Suprapubic skin (tissue), 4 donors: ENCODE data around the gene TCEAL3. TPM values are rescaled to one million over a fixed set of nuclear protein-coding genes. Genes with fewer than 3 reads are reported as not detected.
A peak's percentile ranks its signal among the peaks of the same experiment; 100 is the strongest.
"Not testable (repeated sequence)": the region's sequence is repeated elsewhere in the genome, so short reads cannot be mapped to it uniquely, and the experiment has no call there.

Experiments
- DNase-seq, 2 donors: peaks; one replicate each; pipeline ENCODE4 v3.0.0-alpha.2; 2019; ENCODE audit warnings: low spot score in 2 of 2
- H3K27ac ChIP-seq: fragments of 200-600 bp; sonication (generic); one replicate; pipeline ENCODE4 v1.5.1; 2019
- H3K27me3 ChIP-seq: fragments of 200-600 bp; sonication (generic); one replicate; pipeline ENCODE4 v1.5.1; 2019
- H3K36me3 ChIP-seq: fragments of 200-600 bp; sonication (generic); one replicate; pipeline ENCODE4 v1.5.1; 2019
- H3K4me1 ChIP-seq: fragments of 200-600 bp; sonication (generic); one replicate; pipeline ENCODE4 v1.5.1; 2019
- H3K4me3 ChIP-seq: fragments of 200-600 bp; sonication (generic); one replicate; pipeline ENCODE4 v1.5.1; 2019; ENCODE audit warnings: mild to moderate bottlenecking
- H3K9me3 ChIP-seq: fragments of 200-600 bp; sonication (generic); one replicate; pipeline ENCODE4 v1.5.1; 2019
- CTCF ChIP-seq, 2 donors: fragments of 200-600 bp in 1 of 2; fragments of 450-650 bp in 1 of 2; sonication (generic) in 1 of 2; IDR thresholded peaks; one replicate each; pipeline ENCODE4 v1.5.1; 2016 to 2019; ENCODE audit warnings: antibody characterized with exemption in 2 of 2, mild to moderate bottlenecking in 1 of 2, moderate library complexity in 1 of 2
- EP300 ChIP-seq: sonication (generic); formaldehyde crosslinking; IDR thresholded peaks from one replicate; pipeline ENCODE4 v1.6.1; 2017; ENCODE audit warnings: antibody characterized with exemption
- POLR2A ChIP-seq, 2 donors: fragments of 450-650 bp; IDR thresholded peaks; one replicate each; pipeline ENCODE4 v1.6.1; 2017; ENCODE audit warnings: antibody characterized with exemption in 2 of 2, mild to moderate bottlenecking in 2 of 2, moderate library complexity in 2 of 2
- POLR2AphosphoS5 ChIP-seq, 3 donors: sonication (generic); formaldehyde crosslinking; IDR thresholded peaks; one replicate each; pipeline ENCODE4 v1.6.1; 2017; ENCODE audit warnings: antibody characterized with exemption in 3 of 3
- WGBS: methylation state at CpG from one replicate; pipeline ENCODE4 v1.1.5; 2018; 5-methylcytosine and 5-hydroxymethylcytosine counted together
- total RNA-seq, 4 donors: library from RNA; depleted of rRNA; stranded (reverse); fragments of >200 nt; gene quantifications; one replicate each; pipeline ENCODE4 v1.1.0, GENCODE V29; 2016

Gene TCEAL3
- total RNA-seq, 4 donors from 2014 or later = 9.2 to 18.3 (median 13.8) TPM

DNA sequence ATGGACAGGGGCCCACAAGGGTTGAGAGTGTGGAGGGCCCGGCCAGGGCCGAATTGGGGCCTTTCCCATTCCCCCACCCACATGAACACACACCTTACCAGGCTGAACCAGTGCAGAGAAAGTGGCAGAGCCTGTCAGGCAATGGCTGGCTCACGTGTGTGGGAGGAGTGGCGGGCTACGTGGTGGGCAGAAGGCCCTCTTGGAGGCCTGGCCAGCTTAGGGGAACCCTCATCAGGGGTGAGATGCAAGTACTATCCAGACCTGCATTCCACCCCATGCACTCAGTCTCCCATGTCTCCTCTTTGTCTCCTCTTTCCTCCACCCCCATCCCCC is 21.5 kb upstream of the TCEAL3 start:
- H3K27ac ChIP-seq = peak overlapping the region; percentile 86
- TF ChIP-seq POLR2A (IDR thresholded peaks at IDR 0.05) (no peak), CTCF (IDR thresholded peaks at IDR 0.05) (no peak), EP300 (no peak), POLR2AphosphoS5 (IDR thresholded peaks at IDR 0.05) (no peak)
- H3K36me3 ChIP-seq = no peaks in the 10 kb centered on the region
- WGBS = 42% methylated on average over 5 of the region's 5 CpGs
- no peak for DNase-seq
- H3K4me1 ChIP-seq = peaks cover 12% of the 10 kb centered on the region
- H3K9me3 ChIP-seq = no peaks in the 10 kb centered on the region
- H3K27me3 ChIP-seq = no peaks in the 10 kb centered on the region
- H3K4me3 ChIP-seq = peak overlapping the region; percentile 69

- no peak for TF ChIP-seq POLR2A (IDR thresholded peaks at IDR 0.05)
- no peak for TF ChIP-seq CTCF (IDR thresholded peaks at IDR 0.05)
- TF ChIP-seq EP300 = no peak
- no peak for TF ChIP-seq POLR2AphosphoS5 (IDR thresholded peaks at IDR 0.05)
- Histone ChIP-seq H3K9me3 (no peaks in the 10 kb centered on the region), H3K27me3 (no peaks in the 10 kb centered on the region), H3K4me1 (peaks cover 12% of the 10 kb centered on the region), H3K36me3 (no peaks in the 10 kb centered on the region), H3K27ac (no peak overlapping the region), H3K4me3 (peak overlapping the region; percentile 69)
- no peak for DNase-seq
- WGBS = 44% methylated on average over 4 of the region's 4 CpGs
Measured at GRCh38 chrX:103586659-103587058, 21.1 kb upstream of the TCEAL3 start.

- not testable (repeated sequence) for H3K27me3 ChIP-seq, H3K36me3 ChIP-seq, DNase-seq, H3K27ac ChIP-seq, H3K9me3 ChIP-seq, H3K4me3 ChIP-seq, H3K4me1 ChIP-seq
- 97% methylated on average over 1 of the region's 1 CpG for WGBS
Measured at GRCh38 chrX:103592295-103592694, 15.5 kb upstream of the TCEAL3 start.

GRCh38 chrX:103595202-103595601 is 12.6 kb upstream of the TCEAL3 start:
- DNase-seq, H3K27me3 ChIP-seq, H3K36me3 ChIP-seq, H3K4me3 ChIP-seq, H3K9me3 ChIP-seq, H3K27ac ChIP-seq, H3K4me1 ChIP-seq: not testable (repeated sequence)
- 89% methylated on average over 6 of the region's 6 CpGs for WGBS

GRCh38 chrX:103608306-103608963 is 672 bp downstream of the TCEAL3 start:
- no peaks in the 10 kb centered on the region for H3K36me3 ChIP-seq
- H3K9me3 ChIP-seq = no peaks in the 10 kb centered on the region
- TF ChIP-seq EP300 (no peak), POLR2AphosphoS5 (IDR thresholded peaks at IDR 0.05) (no peak), POLR2A (IDR thresholded peaks at IDR 0.05) (no peak), CTCF (IDR thresholded peaks at IDR 0.05) (no peak)
- no peaks in the 10 kb centered on the region for H3K27me3 ChIP-seq
- peak overlapping the region; percentile 86 for H3K27ac ChIP-seq
- H3K4me1 ChIP-seq = peaks cover 7% of the 10 kb centered on the region
- peak overlapping the region; percentile 63 for H3K4me3 ChIP-seq
- DNase-seq = peak in 1 of 2 donors; percentile 63
- 28% methylated on average over 21 of the region's 21 CpGs for WGBS

DNA sequence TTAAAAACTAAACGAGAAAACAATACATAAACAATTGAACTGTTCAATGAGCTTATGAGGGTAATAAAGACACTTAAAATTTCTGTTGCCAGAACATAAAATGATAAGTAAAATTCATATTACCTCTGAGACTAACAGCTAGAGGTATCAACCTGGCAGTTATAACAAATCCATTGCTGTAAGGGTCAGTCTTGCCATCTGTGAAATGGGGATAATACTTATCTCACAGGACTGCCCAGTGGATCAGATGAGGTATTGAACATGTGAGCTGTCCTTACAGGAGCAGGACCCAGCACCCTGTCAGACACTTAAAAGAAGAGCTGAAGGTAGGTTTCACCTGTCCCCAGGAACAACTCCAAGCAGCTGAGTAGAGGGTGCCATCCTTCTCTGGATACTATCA is 2.5 kb downstream of the TCEAL3 start:
- WGBS = 53% methylated on average over 1 of the region's 1 CpG
- Histone ChIP-seq H3K27ac (no peak overlapping the region), H3K9me3 (no peaks in the 10 kb centered on the region), H3K4me3 (no peak overlapping the region), H3K4me1 (peaks cover 7% of the 10 kb centered on the region), H3K27me3 (no peaks in the 10 kb centered on the region), H3K36me3 (no peaks in the 10 kb centered on the region)
- DNase-seq = no peak
- TF ChIP-seq POLR2A (IDR thresholded peaks at IDR 0.05) = no peak
- no peak for TF ChIP-seq POLR2AphosphoS5 (IDR thresholded peaks at IDR 0.05)
- no peak for TF ChIP-seq CTCF (IDR thresholded peaks at IDR 0.05)
- TF ChIP-seq EP300 = no peak
